IPS-20b (cell line): ENCODE data around the gene CRYBA4.
"Not testable (repeated sequence)": the region's sequence is repeated elsewhere in the genome, so short reads cannot be mapped to it uniquely, and the experiment has no call there.

ENCODE experiments used
- H3K27ac ChIP-seq: one replicate; pipeline ENCODE4 v1.5.1; 2013; ENCODE audit warnings: low read length
- H3K27me3 ChIP-seq: 2 replicates; pipeline ENCODE4 v1.6.1; 2013; ENCODE audit warnings: mild to moderate bottlenecking, low read length, inconsistent platforms; ENCODE audit not compliant: insufficient read depth
- H3K36me3 ChIP-seq: 2 replicates; pipeline ENCODE4 v1.6.1; 2013; ENCODE audit warnings: low read depth, mild to moderate bottlenecking, inconsistent platforms, low read length, moderate library complexity; ENCODE audit not compliant: insufficient read depth
- H3K4me1 ChIP-seq: 2 replicates; pipeline ENCODE4 v1.6.1; 2013; ENCODE audit warnings: mild to moderate bottlenecking, control low read depth, inconsistent platforms, low read length, moderate library complexity; ENCODE audit not compliant: insufficient read depth
- H3K4me3 ChIP-seq: 2 replicates; pipeline ENCODE4 v1.5.1; 2013; ENCODE audit warnings: mild to moderate bottlenecking, low read length, inconsistent platforms
- H3K9ac ChIP-seq: 2 replicates; pipeline ENCODE4 v1.6.1; 2013; ENCODE audit warnings: low read depth, mild to moderate bottlenecking, inconsistent platforms, low read length, moderate library complexity
- H3K9me3 ChIP-seq: 2 replicates; pipeline ENCODE4 v1.6.1; 2013; ENCODE audit warnings: mild to moderate bottlenecking, low read depth, low read length, inconsistent platforms; ENCODE audit not compliant: insufficient read depth

The CRYBA4 gene

GRCh38 chr22:26599505-26599904 is 22.3 kb upstream of the CRYBA4 start:
- Histone ChIP-seq H3K9ac (no peak overlapping the region), H3K4me1 (no peaks in the 10 kb centered on the region), H3K4me3 (no peak overlapping the region), H3K9me3 (no peaks in the 10 kb centered on the region), H3K27me3 (no peaks in the 10 kb centered on the region; the same call in 1 of the 2 replicates), H3K36me3 (no peaks in the 10 kb centered on the region), H3K27ac (no peak overlapping the region)

DNA sequence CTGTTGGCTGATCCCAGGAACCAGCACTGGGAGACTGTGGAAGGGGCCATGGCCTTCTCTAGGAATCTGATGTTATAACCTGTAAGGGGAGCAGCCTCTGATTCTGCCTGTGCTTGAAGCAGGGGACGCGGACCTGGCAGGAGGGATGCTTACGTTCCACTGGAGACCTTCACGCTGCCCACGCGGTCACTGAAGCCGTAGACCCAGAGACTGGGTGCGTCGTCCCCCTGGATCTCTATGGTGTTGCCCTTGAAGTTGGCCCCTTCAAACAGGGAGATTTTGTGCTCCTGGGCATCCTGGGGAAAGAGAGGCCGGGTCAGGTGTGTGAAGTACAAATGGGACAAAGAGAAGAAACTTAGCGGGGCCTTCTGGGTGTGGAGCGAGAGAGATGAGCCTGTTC is 20.0 kb upstream of the CRYBA4 start:
- no peak overlapping the region for H3K9ac ChIP-seq
- no peak overlapping the region for H3K27ac ChIP-seq
- H3K4me1 ChIP-seq, result no peaks in the 10 kb centered on the region
- H3K9me3 ChIP-seq, result no peaks in the 10 kb centered on the region
- no peaks in the 10 kb centered on the region; the same call in 1 of the 2 replicates for H3K27me3 ChIP-seq
- H3K4me3 ChIP-seq, result no peak overlapping the region
- H3K36me3 ChIP-seq, result no peaks in the 10 kb centered on the region

DNA sequence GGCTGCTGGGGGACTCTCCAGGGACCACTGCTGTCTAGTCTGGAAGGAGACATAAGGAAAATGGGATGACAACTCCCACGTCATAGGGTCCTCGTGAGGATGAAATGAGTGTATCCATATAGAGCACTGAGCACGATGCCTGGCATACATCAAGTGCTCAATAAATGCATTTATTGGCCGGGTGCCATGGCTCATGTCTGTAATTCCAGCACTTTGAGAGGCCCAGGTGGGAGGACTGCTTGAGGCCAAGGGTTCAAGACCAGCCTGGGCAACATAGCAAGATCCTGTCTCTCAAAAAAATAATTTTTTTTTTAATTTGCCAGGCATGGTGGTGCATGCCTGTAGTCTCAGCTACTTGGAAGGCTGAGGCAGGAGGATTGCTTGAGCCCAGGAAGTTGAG is 19.6 kb upstream of the CRYBA4 start:
- H3K27me3 ChIP-seq, result no peaks in the 10 kb centered on the region; the same call in 1 of the 2 replicates
- H3K4me1 ChIP-seq, result no peaks in the 10 kb centered on the region
- no peak overlapping the region for H3K4me3 ChIP-seq
- no peak overlapping the region for H3K9ac ChIP-seq
- no peaks in the 10 kb centered on the region for H3K36me3 ChIP-seq
- H3K9me3 ChIP-seq, result no peaks in the 10 kb centered on the region
- H3K27ac ChIP-seq, result no peak overlapping the region

DNA sequence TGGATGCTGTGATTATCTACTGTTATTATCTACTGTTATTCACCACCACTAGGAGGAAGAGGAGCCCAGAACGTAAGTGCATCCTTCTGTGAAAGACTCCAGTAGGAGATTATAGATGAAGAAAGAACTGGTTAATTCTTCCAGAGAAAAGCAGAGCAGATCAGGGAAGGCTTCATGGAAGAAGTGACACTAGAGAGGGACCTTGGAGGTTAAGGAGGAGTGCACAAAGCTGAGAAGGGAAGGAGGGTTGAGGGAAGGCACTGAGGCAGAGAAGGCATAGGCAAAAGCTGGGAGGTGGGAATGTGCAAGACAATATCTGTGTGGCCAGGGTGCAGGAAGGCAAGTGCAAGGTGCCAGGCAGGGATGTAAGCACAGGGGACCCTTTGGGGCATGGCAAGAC is 17.4 kb upstream of the CRYBA4 start:
- no peak overlapping the region for H3K27ac ChIP-seq
- H3K4me1 ChIP-seq, result peaks cover 12% of the 10 kb centered on the region; the same call in 1 of the 2 replicates
- H3K9ac ChIP-seq, result no peak overlapping the region
- no peaks in the 10 kb centered on the region for H3K27me3 ChIP-seq
- H3K4me3 ChIP-seq, result no peak overlapping the region
- H3K9me3 ChIP-seq, result no peaks in the 10 kb centered on the region
- H3K36me3 ChIP-seq, result no peaks in the 10 kb centered on the region

DNA sequence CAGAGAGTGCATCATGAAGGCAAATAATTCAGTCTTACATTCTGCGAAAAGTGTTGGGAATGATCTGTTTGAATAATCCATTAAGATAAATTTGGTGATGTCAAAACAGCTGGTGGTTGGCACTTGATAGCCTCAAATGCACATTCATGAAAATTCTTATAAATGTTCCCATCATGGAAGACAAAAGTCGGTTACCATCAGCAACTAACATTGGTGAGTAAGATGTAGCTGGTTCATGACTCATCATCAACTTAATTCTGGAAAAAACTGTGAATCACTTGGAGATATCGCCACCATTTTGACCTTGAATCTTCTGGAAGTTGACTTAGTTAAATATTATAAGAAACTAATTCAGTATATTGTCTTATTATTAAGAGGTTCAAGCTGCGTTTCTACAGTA is 15.2 kb upstream of the CRYBA4 start:
- H3K9ac ChIP-seq, result no peak overlapping the region

GRCh38 chr22:26608129-26608528 is 13.6 kb upstream of the CRYBA4 start:
- H3K27me3 ChIP-seq, result peaks cover 20% of the 10 kb centered on the region
- H3K9me3 ChIP-seq, result no peaks in the 10 kb centered on the region
- peaks cover 19% of the 10 kb centered on the region for H3K4me1 ChIP-seq
- H3K4me3 ChIP-seq, result no peak overlapping the region
- no peaks in the 10 kb centered on the region for H3K36me3 ChIP-seq
- H3K9ac ChIP-seq, result no peak overlapping the region
- H3K27ac ChIP-seq, result no peak overlapping the region

More for the DNA sequence above, 15.2 kb upstream of the CRYBA4 start:
- Histone ChIP-seq H3K4me1 (peaks cover 12% of the 10 kb centered on the region; the same call in 1 of the 2 replicates), H3K27me3 (peaks cover 4% of the 10 kb centered on the region; the same call in 1 of the 2 replicates), H3K9me3 (no peaks in the 10 kb centered on the region), H3K36me3 (no peaks in the 10 kb centered on the region), H3K27ac (no peak overlapping the region), H3K4me3 (no peak overlapping the region)

DNA sequence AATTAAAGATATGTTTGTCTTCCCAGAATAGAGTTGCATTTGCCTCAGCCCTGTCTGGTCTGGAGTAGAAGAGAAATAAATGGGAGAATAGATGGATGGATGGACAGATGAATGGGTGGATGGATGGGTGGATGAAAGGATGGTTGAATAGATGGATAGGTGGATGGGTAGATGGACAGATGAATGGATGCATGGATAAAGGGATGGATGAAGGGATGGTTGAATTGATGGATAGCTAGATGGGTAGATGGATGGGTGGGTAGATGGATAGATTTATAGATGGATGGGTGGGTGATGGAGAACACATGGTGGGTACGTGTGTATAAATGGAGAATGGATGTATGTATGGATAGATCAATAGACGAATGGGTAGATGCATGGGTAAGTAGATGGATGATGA is 12.5 kb upstream of the CRYBA4 start:
- Histone ChIP-seq H3K4me3 (no peak overlapping the region), H3K27ac (no peak overlapping the region), H3K27me3 (peaks cover 24% of the 10 kb centered on the region), H3K4me1 (peaks cover 22% of the 10 kb centered on the region), H3K9ac (no peak overlapping the region), H3K9me3 (no peaks in the 10 kb centered on the region), H3K36me3 (no peaks in the 10 kb centered on the region)

GRCh38 chr22:26610072-26610958 is 11.4 kb upstream of the CRYBA4 start:
- H3K4me1 ChIP-seq, result peaks cover 23% of the 10 kb centered on the region
- H3K27ac ChIP-seq, result no peak overlapping the region
- H3K36me3 ChIP-seq, result no peaks in the 10 kb centered on the region
- no peaks in the 10 kb centered on the region for H3K9me3 ChIP-seq
- no peak overlapping the region for H3K9ac ChIP-seq
- peaks cover 34% of the 10 kb centered on the region for H3K27me3 ChIP-seq
- no peak overlapping the region for H3K4me3 ChIP-seq

DNA sequence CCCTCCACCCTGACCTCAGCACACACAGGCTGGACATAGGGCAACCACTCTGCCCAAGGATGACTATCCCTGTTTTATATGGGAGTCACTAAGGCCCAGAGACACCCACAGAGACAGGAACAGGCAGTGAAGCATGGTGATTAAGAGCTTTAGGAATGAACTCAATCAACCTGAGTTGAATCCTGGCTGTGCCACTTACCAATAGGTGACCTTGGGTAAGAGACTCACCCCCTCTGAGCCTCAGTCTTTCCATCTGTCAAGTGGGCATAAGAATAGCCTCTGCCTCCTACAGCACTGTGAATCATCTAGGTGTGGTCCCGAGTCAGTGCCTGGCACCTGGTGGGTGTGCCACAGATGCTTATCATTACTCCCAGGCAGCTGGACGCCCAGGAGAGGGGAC is 10.8 kb upstream of the CRYBA4 start:
- Histone ChIP-seq H3K36me3 (no peaks in the 10 kb centered on the region), H3K27me3 (peaks cover 34% of the 10 kb centered on the region), H3K4me3 (no peak overlapping the region), H3K4me1 (peaks cover 23% of the 10 kb centered on the region), H3K9ac (no peak overlapping the region), H3K9me3 (no peaks in the 10 kb centered on the region), H3K27ac (no peak overlapping the region)

- Histone ChIP-seq H3K9ac (no peak overlapping the region), H3K4me1 (peaks cover 39% of the 10 kb centered on the region)
These were observed 9.1 kb upstream of the CRYBA4 start for GRCh38 chr22:26612652-26613051.

GRCh38 chr22:26613753-26614152 is 8.0 kb upstream of the CRYBA4 start:
- H3K9me3 ChIP-seq, H3K36me3 ChIP-seq, H3K9ac ChIP-seq, H3K27ac ChIP-seq: not testable (repeated sequence)
- Histone ChIP-seq H3K4me1 (peaks cover 33% of the 10 kb centered on the region), H3K4me3 (peak overlapping the region; percentile 50; the same call in 1 of the 2 replicates), H3K27me3 (peaks cover 34% of the 10 kb centered on the region)

More at GRCh38 chr22:26612652-26613051, 9.1 kb upstream of the CRYBA4 start:
- H3K27ac ChIP-seq, result no peak overlapping the region
- no peaks in the 10 kb centered on the region for H3K9me3 ChIP-seq
- no peak overlapping the region for H3K4me3 ChIP-seq
- H3K27me3 ChIP-seq, result peaks cover 34% of the 10 kb centered on the region
- H3K36me3 ChIP-seq, result no peaks in the 10 kb centered on the region

DNA sequence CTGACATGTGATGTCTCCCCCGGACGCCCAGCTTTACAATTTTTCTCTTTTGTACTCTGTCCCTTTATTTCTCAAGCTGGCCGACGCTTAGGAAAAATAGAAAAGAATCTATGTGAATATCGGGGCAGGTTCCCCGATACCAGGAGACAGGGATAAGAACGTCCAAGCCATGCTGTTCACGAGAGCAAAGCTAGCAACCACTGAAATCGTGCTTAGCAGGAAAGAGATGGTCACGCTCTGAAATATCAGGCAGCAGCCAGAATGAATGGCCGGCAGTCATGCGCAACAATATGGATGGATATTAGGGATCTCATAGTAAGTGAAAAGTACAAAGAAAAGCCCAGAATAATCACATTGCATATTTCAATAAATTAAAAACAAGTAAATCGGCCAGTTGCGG is 7.4 kb upstream of the CRYBA4 start:
- no peak overlapping the region for H3K27ac ChIP-seq
- H3K36me3 ChIP-seq, result no peaks in the 10 kb centered on the region
- H3K4me3 ChIP-seq, result peak overlapping the region; percentile 50
- H3K27me3 ChIP-seq, result peaks cover 34% of the 10 kb centered on the region
- H3K9me3 ChIP-seq, result no peaks in the 10 kb centered on the region
- peaks cover 32% of the 10 kb centered on the region for H3K4me1 ChIP-seq
- H3K9ac ChIP-seq, result no peak overlapping the region
